HG03159 (cell line): Measurements from ENCODE around the gene IRAG1.
"Not testable (repeated sequence)": the region's sequence is repeated elsewhere in the genome, so short reads cannot be mapped to it uniquely, and the experiment has no call there.

Experiments
- ATAC-seq: cut with Tn5 transposase; IDR thresholded peaks from one replicate; pipeline ENCODE4 v1.9.1; 2021; ENCODE audit warnings: mild to moderate bottlenecking, moderate library complexity; ENCODE audit not compliant: unreplicated experiment

IRAG1 gene

GRCh38 chr11:10708131-10708530 lies 14.6 kb upstream of the IRAG1 start:
- ATAC-seq, result no peak

DNA sequence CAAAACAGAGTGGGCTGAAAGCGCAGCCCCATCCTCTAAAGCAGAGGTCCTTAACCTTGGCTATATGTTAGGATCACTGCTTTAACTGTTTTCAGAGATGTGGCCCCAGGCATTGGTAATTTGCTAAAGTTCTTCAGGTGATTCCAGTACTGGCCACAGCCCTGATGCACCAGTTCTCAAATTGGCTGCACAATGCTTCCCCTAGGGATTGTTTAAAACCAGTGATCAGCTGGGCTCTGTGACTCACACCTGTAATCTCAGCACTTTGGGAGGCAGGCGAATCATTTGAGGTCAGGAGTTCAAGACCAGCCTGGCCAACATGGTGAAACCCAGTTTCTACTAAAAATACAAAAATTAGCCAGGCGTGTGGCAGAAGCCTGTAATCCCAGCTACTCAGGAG lies 8.4 kb upstream of the IRAG1 start:
- no peak for ATAC-seq

GRCh38 chr11:10699072-10699471 lies 5.5 kb upstream of the IRAG1 start:
- no peak for ATAC-seq

DNA sequence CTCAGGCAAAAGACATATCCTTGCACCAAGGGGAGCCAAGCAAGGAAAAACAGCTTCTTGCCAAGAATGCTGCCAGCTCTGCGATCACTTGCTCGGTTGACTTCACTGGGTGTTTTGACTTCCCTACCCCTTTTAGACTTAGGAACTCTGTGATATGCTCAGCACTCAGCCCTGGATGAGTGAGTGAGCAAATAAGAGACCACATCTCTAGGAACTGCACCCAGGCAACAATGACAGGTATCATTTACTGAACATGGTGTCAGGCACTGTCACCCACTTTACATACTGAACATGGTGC lies 3.7 kb upstream of the IRAG1 start:
- ATAC-seq, result no peak

- ATAC-seq, result no peak
Observed at GRCh38 chr11:10696468-10697322, 3.1 kb upstream of the IRAG1 start.

- ATAC-seq, result no peak
Observed at GRCh38 chr11:10695833-10696232, 2.3 kb upstream of the IRAG1 start.

- no peak for ATAC-seq
Observed at GRCh38 chr11:10694486-10695239, 1.1 kb upstream of the IRAG1 start.

DNA sequence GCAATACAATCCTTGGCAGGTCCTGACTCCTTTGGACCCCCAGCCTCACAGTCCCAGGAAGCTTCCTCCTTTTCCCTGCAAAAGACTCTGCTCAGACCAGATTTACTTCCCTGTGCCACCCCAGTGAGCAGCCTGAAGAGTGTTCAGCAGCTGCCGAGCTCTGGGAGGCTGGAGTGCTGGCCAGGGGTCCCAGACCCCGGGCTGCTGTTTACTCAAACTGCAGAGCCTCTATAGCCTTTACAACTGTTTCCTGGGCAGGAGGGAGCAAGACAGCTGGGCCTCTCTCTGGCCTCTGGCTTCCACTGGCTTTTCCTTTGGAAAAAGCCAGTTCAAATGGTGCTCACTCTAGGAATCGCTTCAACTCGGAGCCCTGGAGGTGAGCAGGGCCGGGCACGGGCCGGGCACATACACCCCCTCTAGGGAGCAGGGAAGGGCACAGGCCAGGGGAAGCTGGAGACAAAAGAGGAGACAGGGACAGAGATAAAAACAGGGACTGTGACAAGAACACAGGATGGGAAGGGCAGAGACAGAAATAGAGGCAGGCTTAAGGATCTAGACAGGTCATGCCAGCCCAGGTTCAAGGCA lies 932 bp downstream of the IRAG1 start:
- no peak for ATAC-seq

DNA sequence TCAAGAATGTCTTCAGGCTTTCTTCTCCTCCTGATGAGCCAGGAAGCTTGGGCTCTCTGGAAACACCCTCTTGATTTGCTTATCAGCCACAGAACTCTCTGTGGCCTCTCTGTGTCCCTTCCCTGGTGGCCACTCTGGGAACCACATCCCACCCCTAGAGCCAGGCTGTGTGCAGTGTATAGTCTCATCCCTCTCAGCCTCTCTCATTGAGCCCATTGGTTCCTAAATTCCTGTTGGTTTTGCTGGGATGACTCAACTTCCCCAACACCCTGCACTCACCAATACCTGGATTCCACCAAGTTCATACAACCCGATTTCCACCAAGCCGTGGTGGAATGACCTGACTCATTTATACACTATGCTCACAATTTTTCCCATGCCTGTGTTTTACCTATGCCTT lies 5.2 kb downstream of the IRAG1 start:
- peak; percentile 58 for ATAC-seq

GRCh38 chr11:10686311-10686710 lies 7.2 kb downstream of the IRAG1 start:
- ATAC-seq, result no peak

GRCh38 chr11:10683429-10683828 lies 10.1 kb downstream of the IRAG1 start:
- no peak for ATAC-seq

- ATAC-seq, result no peak
Observed at GRCh38 chr11:10680956-10681487, 12.5 kb downstream of the IRAG1 start.

GRCh38 chr11:10680279-10680678 lies 13.3 kb downstream of the IRAG1 start:
- ATAC-seq, result not testable (repeated sequence)

- no peak for ATAC-seq
Observed at GRCh38 chr11:10679644-10680043, 13.9 kb downstream of the IRAG1 start.

- no peak for ATAC-seq
Observed at GRCh38 chr11:10678101-10678500, 15.5 kb downstream of the IRAG1 start.

- no peak for ATAC-seq
Observed at GRCh38 chr11:10676919-10677318, 16.6 kb downstream of the IRAG1 start.

DNA sequence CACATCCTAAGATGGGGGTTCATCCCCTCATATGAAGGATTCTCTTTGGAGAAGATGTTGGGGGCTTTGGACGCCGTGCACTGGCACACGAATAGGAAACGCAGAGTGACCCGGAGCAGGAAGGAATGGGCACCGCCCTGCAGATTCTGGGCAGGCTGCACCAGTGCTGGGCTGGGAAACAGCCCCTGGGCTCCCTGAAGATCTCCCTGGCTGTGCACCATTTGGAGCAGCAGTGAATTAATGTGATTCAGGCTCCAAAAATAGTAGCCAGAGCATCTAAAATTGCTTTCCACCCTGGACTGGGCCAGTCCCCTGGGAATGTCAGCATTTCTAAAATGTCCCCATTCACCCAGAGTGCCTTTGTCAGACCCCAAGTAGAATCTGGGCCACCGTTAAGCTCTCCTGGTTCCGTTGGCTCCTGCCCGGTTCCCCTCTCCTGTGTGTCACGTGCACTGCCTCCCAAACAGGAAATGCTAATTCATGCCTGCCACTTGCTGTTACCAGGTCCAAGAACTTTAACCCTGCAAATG lies 18.6 kb downstream of the IRAG1 start:
- no peak for ATAC-seq

DNA sequence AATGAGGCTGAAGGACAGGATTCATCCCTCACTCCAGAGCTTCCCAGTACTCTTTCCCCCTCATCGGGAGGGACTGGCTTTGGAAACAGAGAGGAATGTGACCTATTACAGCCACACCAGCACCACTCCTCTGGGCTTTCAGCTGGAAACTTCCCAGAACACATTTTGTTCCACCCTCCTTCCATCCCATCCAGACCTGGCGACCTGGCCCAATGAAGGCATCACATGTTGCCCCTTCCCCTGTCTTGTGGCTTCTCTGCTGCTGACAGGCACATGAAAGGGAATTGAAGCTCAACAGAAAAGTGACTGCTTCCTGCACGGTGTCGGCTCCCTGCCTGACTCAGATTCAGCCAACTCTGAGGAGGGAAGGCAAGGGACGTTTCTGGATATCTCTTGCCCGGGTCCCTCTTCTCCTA lies 19.1 kb downstream of the IRAG1 start:
- no peak for ATAC-seq

DNA sequence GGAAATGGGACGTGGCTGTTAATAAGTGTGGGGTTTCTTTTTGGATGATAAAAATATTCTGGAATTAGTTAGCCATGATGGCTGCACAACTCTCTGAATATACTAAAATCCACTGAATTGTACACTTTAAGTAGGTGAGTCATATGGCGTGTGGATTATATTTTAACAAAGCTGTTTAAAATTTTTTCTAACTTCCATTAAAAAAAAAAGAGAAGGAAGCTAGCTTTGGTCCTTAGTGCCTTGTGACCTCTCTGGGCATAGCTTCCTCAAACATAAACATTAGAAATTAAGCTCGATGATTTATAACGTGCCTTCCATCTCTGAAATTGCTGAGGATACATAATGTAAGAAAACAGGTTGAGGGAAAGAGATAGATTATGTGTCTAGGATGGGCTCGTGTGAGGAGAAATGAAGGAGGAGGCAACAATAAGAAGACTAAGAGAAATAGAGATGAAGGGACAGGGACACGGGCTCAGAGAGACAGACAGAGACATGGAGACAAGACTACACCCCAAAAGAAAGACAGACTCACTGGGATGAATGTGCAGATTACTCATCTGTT lies 20.0 kb downstream of the IRAG1 start:
- no peak for ATAC-seq

- no peak for ATAC-seq
Observed at GRCh38 chr11:10670099-10670498, 23.5 kb downstream of the IRAG1 start.
